Gastrocnemius medialis (tissue), 4 donors: ENCODE measurements around the gene PXMP4. TPM values are rescaled to one million over a fixed set of nuclear protein-coding genes. Genes with fewer than 3 reads are reported as not detected.

Experiments
- ATAC-seq, 2 donors: fragments of 150-250 bp; one replicate each; pipeline ENCODE4 v1.9.1; 2016
- DNase-seq, 2 donors: peaks; one replicate each; pipeline ENCODE4 v3.0.0-alpha.2; 2019
- H3K27ac ChIP-seq, 4 donors: fragments of 200-600 bp; sonication (generic); 1 replicate in 1 of 4; 2 replicates in 3 of 4; pipeline ENCODE4 v1.5.1; 2016 to 2018; ENCODE audit warnings: mild to moderate bottlenecking in 2 of 4, moderate library complexity in 1 of 4
- H3K27me3 ChIP-seq, 3 donors: fragments of 200-600 bp; sonication (generic) in 2 of 3; 1 replicate in 1 of 3; 2 replicates in 2 of 3; pipeline versions ENCODE4 v1.5.1 to v1.6.0; 2016 to 2019; ENCODE audit warnings: mild to moderate bottlenecking in 1 of 3, moderate library complexity in 1 of 3
- H3K36me3 ChIP-seq, 2 donors: fragments of 200-600 bp; sonication (generic) in 1 of 2; one replicate each; pipeline ENCODE4 v1.5.1; 2017 to 2018
- H3K4me1 ChIP-seq, 2 donors: fragments of 200-600 bp; sonication (generic) in 1 of 2; one replicate each; pipeline ENCODE4 v1.5.1; 2016 to 2017; ENCODE audit warnings: mild to moderate bottlenecking in 2 of 2
- H3K4me3 ChIP-seq, 4 donors: fragments of 200-600 bp; sonication (generic) in 3 of 4; 1 replicate in 1 of 4; 2 replicates in 3 of 4; pipeline ENCODE4 v1.5.1; 2016 to 2019; ENCODE audit warnings: mild to moderate bottlenecking in 2 of 4
- H3K9me3 ChIP-seq, 3 donors: fragments of 200-600 bp; sonication (generic) in 2 of 3; 1 replicate in 1 of 3; 2 replicates in 2 of 3; pipeline ENCODE4 v1.5.1; 2016 to 2019
- CTCF ChIP-seq, 5 experiments: fragments of 450-650 bp in 3 of 5; fragments of 200-600 bp in 2 of 5; sonication (generic) in 2 of 5; IDR thresholded peaks in 4 of 5; conservative IDR thresholded peaks in 1 of 5; 1 replicate in 4 of 5; 2 replicates in 1 of 5; pipeline ENCODE4 v1.5.1; 2016 to 2019; ENCODE audit warnings: antibody characterized with exemption in 5 of 5, mild to moderate bottlenecking in 3 of 5, moderate library complexity in 3 of 5
- POLR2A ChIP-seq, 2 donors: fragments of 450-650 bp; IDR thresholded peaks; one replicate each; pipeline ENCODE4 v1.6.1; 2017; ENCODE audit warnings: antibody characterized with exemption in 2 of 2, mild to moderate bottlenecking in 2 of 2, moderate library complexity in 2 of 2
- in situ Hi-C, 4 donors: fragments of 200-750 bp; cut with MboI; loops; one replicate each; pipeline versions ENCODE4 v1.15.0 to v1.8.0; 2017; ENCODE audit warnings: low sequenced_read_pairs in 4 of 4
- intact Hi-C: fragments of 100-400 bp; cut with DNase I; formaldehyde crosslinking; loops from one replicate; pipeline ENCODE4 v1.15.1; 2023; ENCODE audit warnings: low total_unique reads
- total RNA-seq, 4 donors: library from RNA; depleted of rRNA; stranded (reverse); fragments of >200 nt; gene quantifications; one replicate each; pipeline versions ENCODE4 v1.1.0 to v1.2.3, GENCODE V29; 2016

The PXMP4 gene
- total RNA-seq, 4 donors from 2014 or later, result 3.2 to 7.3 (median 5.3) TPM

GRCh38 chr20:33657704-33658095 is 62.4 kb downstream of the PXMP4 start:
- H3K36me3 ChIP-seq, result peaks cover 0 to 41% of the 10 kb centered on the region in 2 donors
- no peak for TF ChIP-seq CTCF (IDR thresholded peaks at IDR 0.05 in 4 of 5, conservative IDR thresholded peaks at IDR 0.05 in 1 of 5)
- no peak for TF ChIP-seq POLR2A (IDR thresholded peaks at IDR 0.05)
- no peaks in the 10 kb centered on the region for H3K9me3 ChIP-seq
- H3K27me3 ChIP-seq, result no peaks in the 10 kb centered on the region
- in situ Hi-C loops (loop anchor here in 1 of 4 donors (10.0 kb wide), 1 partner anchor 203 kb away; no protein-coding TSS in a partner anchor), intact Hi-C loops (no loop called here)
- H3K4me3 ChIP-seq, result no peak overlapping the region
- ATAC-seq, result no peak
- no peak for DNase-seq
- H3K4me1 ChIP-seq, result peaks cover 7 to 8% of the 10 kb centered on the region in 2 donors
- H3K27ac ChIP-seq, result no peak overlapping the region

- no peak for DNase-seq
- H3K27ac ChIP-seq, result no peak overlapping the region
- TF ChIP-seq CTCF (IDR thresholded peaks at IDR 0.05 in 4 of 5, conservative IDR thresholded peaks at IDR 0.05 in 1 of 5) (no peak), POLR2A (IDR thresholded peaks at IDR 0.05) (no peak)
Observed at GRCh38 chr20:33656783-33657703, 63.1 kb downstream of the PXMP4 start.

GRCh38 chr20:33656010-33656782 is 63.9 kb downstream of the PXMP4 start:
- no peak for TF ChIP-seq CTCF (IDR thresholded peaks at IDR 0.05 in 4 of 5, conservative IDR thresholded peaks at IDR 0.05 in 1 of 5)
- no peak for TF ChIP-seq POLR2A (IDR thresholded peaks at IDR 0.05)

More at GRCh38 chr20:33656783-33657703, 63.1 kb downstream of the PXMP4 start:
- H3K36me3 ChIP-seq, result peaks cover 0 to 41% of the 10 kb centered on the region in 2 donors
- peaks cover 7 to 8% of the 10 kb centered on the region in 2 donors for H3K4me1 ChIP-seq
- intact Hi-C loops, result no loop called here
- H3K27me3 ChIP-seq, result no peaks in the 10 kb centered on the region
- in situ Hi-C loops, result loop anchor here in 1 of 4 donors (10.0 kb wide), 1 partner anchor 202 kb away; no protein-coding TSS in a partner anchor
- no peaks in the 10 kb centered on the region for H3K9me3 ChIP-seq
- no peak for ATAC-seq
- no peak overlapping the region for H3K4me3 ChIP-seq

GRCh38 chr20:33655164-33655563 is 64.9 kb downstream of the PXMP4 start:
- TF ChIP-seq CTCF (IDR thresholded peaks at IDR 0.05 in 4 of 5, conservative IDR thresholded peaks at IDR 0.05 in 1 of 5), result no peak
- TF ChIP-seq POLR2A (IDR thresholded peaks at IDR 0.05), result no peak
- Histone ChIP-seq H3K9me3 (no peaks in the 10 kb centered on the region), H3K27me3 (no peaks in the 10 kb centered on the region), H3K4me1 (peaks cover 7 to 8% of the 10 kb centered on the region in 2 donors), H3K4me3 (no peak overlapping the region), H3K36me3 (peaks cover 0 to 39% of the 10 kb centered on the region in 2 donors), H3K27ac (no peak overlapping the region)
- intact Hi-C loops, result no loop called here
- ATAC-seq (no peak), DNase-seq (no peak)
- in situ Hi-C loops, result loop anchor here in 1 of 4 donors (10.0 kb wide), 1 partner anchor 200 kb away; no protein-coding TSS in a partner anchor

More at GRCh38 chr20:33656010-33656782, 63.9 kb downstream of the PXMP4 start:
- in situ Hi-C loops, result loop anchor here in 1 of 4 donors (10.0 kb wide), 1 partner anchor 201 kb away; no protein-coding TSS in a partner anchor
- Histone ChIP-seq H3K9me3 (no peaks in the 10 kb centered on the region), H3K27me3 (no peaks in the 10 kb centered on the region), H3K4me3 (no peak overlapping the region), H3K4me1 (peaks cover 7 to 8% of the 10 kb centered on the region in 2 donors), H3K27ac (no peak overlapping the region), H3K36me3 (peaks cover 0 to 41% of the 10 kb centered on the region in 2 donors)
- intact Hi-C loops, result no loop called here
- DNase-seq (no peak), ATAC-seq (no peak)
